Effector CD8-positive, alpha-beta T cell (primary cell): ENCODE measurements around the gene FOXC2.

Experiments
- DNase-seq: peaks from one replicate; lab custom pipeline; 2025; lab: John Stamatoyannopoulos, UW

The FOXC2 gene

DNA sequence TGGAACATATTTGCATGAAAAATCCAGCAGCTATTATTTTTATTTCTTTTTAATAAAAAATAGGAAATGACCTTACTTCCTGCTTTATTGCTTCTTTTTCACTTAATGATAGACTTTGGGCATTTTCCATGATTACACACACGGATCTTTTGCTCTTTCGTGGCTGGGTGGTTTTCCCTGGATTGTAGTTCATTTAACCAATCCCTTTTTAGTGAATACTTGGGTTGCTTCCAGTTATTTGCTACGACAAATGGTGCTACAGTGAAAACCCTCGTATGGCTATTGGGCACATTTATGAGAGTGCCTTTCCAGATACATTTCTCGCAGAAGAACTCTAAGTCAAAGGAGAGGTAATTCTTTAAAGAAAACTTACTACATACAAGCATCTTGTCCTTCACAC lies 50.3 kb downstream of the FOXC2 start:
- no peak for DNase-seq

DNA sequence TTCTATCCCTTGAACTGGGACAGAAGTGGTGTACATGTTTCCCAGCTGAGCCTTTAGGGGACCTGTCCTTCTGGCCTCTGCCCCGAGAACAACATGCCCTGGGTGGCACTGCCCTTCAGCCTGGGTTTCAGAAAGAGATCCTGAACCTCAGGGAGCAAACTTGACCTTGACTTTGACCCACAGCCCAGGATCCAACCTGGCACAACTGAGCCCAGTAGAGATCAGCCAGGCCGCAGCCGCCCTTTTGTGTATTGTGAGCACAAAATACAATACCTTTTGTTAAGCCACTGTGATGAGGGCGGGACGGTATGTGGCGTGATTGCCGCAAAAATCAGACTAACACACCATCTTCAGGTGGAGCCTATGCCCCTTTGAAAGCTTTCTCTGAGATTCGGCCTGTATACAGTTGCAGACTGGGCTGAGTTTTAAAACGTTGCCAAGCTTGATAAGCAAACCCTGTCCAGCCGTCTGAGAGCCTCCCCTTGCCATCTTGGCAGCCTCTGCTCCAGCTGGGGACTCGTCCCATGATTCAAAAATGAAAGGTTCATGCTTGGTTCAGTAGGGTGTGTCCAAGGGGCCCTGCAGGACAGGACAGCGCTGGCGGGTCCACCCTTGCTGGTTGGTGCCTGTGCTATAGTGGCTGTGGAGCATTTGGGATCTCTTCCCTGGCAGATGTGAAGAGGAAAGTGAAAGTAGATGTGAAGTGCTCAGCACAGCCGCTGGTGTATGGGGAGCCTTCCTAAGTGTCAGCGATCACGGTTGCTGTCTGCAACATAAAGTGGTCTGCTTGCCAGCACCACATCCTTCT lies 52.0 kb downstream of the FOXC2 start:
- no peak for DNase-seq
